Uterus (tissue), 2 donors: ENCODE results near the gene CEP72.

Experiments
- POLR2A ChIP-seq, 2 donors: fragments of 450-650 bp; IDR thresholded peaks; one replicate each; pipeline ENCODE4 v1.6.1; 2016; ENCODE audit warnings: antibody characterized with exemption in 2 of 2, mild to moderate bottlenecking in 1 of 2, moderate library complexity in 1 of 2
- TF ChIP-seq, protein P1 (sequence below), 4 experiments: fragments of 200-600 bp in 2 of 4; fragments of 450-650 bp in 2 of 4; sonication (generic) in 2 of 4; IDR thresholded peaks; one replicate each; pipeline ENCODE4 v1.5.1; 2016 to 2019; ENCODE audit warnings: antibody characterized with exemption in 4 of 4, mild to moderate bottlenecking in 2 of 4, moderate library complexity in 1 of 4

DNA sequence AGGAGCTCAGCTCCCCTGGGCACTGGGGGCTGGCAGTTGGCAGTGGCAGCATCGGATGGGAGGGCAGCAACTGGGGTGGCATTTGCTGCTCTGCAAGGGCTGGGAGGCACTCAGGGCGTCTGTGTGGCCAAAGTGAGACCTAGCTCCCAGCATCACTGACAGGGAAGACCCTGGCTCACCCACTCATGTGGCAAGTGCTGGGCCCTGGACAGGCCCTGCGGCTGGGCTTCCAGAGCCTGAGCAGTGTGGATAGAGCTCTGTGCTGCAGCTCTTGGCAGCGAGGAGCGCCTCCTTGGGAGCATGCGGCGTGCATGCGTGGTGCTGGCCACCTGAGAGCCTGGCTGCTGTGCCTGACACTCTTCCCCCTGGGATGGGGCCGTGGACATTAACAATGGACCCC is 10.2 kb downstream of the CEP72 start:
- TF ChIP-seq, protein P1, sequence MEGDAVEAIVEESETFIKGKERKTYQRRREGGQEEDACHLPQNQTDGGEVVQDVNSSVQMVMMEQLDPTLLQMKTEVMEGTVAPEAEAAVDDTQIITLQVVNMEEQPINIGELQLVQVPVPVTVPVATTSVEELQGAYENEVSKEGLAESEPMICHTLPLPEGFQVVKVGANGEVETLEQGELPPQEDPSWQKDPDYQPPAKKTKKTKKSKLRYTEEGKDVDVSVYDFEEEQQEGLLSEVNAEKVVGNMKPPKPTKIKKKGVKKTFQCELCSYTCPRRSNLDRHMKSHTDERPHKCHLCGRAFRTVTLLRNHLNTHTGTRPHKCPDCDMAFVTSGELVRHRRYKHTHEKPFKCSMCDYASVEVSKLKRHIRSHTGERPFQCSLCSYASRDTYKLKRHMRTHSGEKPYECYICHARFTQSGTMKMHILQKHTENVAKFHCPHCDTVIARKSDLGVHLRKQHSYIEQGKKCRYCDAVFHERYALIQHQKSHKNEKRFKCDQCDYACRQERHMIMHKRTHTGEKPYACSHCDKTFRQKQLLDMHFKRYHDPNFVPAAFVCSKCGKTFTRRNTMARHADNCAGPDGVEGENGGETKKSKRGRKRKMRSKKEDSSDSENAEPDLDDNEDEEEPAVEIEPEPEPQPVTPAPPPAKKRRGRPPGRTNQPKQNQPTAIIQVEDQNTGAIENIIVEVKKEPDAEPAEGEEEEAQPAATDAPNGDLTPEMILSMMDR (IDR thresholded peaks at IDR 0.05) = no peak
- no peak for TF ChIP-seq POLR2A (IDR thresholded peaks at IDR 0.05)
